GM23338 (cell line): ENCODE measurements around the gene TCEANC.

Experiments used
- EZH2 ChIP-seq: fragments of 200-600 bp; sonication (generic); IDR thresholded peaks from one replicate; pipeline ENCODE4 v1.8.0; 2017; ENCODE audit warnings: antibody characterized with exemption, mild to moderate bottlenecking, low read depth; ENCODE audit not compliant: unreplicated experiment
- EZH2phosphoT487 ChIP-seq: fragments of 200-600 bp; sonication (generic); IDR thresholded peaks from one replicate; pipeline ENCODE4 v1.8.1; 2018; ENCODE audit warnings: antibody characterized with exemption; ENCODE audit not compliant: unreplicated experiment
- JUNB ChIP-seq: IDR thresholded peaks from one replicate; pipeline ENCODE4 v1.6.1; 2016; ENCODE audit warnings: antibody characterized with exemption; ENCODE audit not compliant: unreplicated experiment
- POLR2AphosphoS5 ChIP-seq: IDR thresholded peaks from 2 replicates; pipeline ENCODE4 v1.6.1; 2016; ENCODE audit warnings: antibody characterized with exemption, low read depth
- STAT1 ChIP-seq: IDR thresholded peaks from one replicate; pipeline ENCODE4 v1.6.1; 2016; ENCODE audit warnings: antibody characterized with exemption; ENCODE audit not compliant: unreplicated experiment
- TF ChIP-seq, protein P1 (sequence below), 2 experiments: fragments of 200-600 bp in 1 of 2; sonication (generic) in 1 of 2; conservative IDR thresholded peaks; 2 replicates each; pipeline versions ENCODE4 v1.5.1 to v1.6.1; 2016 to 2017; ENCODE audit warnings: antibody characterized with exemption in 2 of 2, low read depth in 2 of 2, mild to moderate bottlenecking in 2 of 2, moderate library complexity in 1 of 2
- TF ChIP-seq, protein P2 (sequence below): IDR thresholded peaks from one replicate; pipeline ENCODE4 v1.6.1; 2018; ENCODE audit warnings: antibody characterized with exemption; ENCODE audit not compliant: unreplicated experiment
- TF ChIP-seq, protein P3 (sequence below): IDR thresholded peaks from 2 replicates; pipeline ENCODE4 v1.6.1; 2016; ENCODE audit warnings: antibody characterized with exemption

DNA sequence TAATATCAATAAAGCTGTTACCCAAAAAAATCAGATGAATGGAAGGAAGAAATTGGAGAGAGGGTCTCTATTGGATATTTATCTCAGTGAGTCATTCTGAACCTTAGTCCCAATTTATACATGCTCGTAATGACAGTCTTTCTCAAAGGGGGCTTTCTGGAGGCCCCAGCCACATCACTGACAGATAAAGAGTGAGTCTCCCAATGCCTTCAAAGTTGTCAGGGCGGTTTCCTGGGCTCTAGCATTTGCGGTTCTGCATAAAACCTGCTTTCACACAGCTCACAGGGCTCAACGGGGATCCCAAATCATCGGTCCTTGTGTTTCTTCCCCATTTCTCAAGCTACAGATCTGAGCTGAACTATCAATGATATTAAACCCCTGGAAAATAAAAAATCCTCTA lies 17.3 kb downstream of the TCEANC start:
- TF ChIP-seq, protein P1, sequence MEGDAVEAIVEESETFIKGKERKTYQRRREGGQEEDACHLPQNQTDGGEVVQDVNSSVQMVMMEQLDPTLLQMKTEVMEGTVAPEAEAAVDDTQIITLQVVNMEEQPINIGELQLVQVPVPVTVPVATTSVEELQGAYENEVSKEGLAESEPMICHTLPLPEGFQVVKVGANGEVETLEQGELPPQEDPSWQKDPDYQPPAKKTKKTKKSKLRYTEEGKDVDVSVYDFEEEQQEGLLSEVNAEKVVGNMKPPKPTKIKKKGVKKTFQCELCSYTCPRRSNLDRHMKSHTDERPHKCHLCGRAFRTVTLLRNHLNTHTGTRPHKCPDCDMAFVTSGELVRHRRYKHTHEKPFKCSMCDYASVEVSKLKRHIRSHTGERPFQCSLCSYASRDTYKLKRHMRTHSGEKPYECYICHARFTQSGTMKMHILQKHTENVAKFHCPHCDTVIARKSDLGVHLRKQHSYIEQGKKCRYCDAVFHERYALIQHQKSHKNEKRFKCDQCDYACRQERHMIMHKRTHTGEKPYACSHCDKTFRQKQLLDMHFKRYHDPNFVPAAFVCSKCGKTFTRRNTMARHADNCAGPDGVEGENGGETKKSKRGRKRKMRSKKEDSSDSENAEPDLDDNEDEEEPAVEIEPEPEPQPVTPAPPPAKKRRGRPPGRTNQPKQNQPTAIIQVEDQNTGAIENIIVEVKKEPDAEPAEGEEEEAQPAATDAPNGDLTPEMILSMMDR (conservative IDR thresholded peaks at IDR 0.05; ENCODE audit: low read depth in 2 of 2), result no peak
- TF ChIP-seq JUNB (no peak), POLR2AphosphoS5 (no peak), EZH2 (no peak), STAT1 (no peak), EZH2phosphoT487 (no peak)
- TF ChIP-seq, protein P2, sequence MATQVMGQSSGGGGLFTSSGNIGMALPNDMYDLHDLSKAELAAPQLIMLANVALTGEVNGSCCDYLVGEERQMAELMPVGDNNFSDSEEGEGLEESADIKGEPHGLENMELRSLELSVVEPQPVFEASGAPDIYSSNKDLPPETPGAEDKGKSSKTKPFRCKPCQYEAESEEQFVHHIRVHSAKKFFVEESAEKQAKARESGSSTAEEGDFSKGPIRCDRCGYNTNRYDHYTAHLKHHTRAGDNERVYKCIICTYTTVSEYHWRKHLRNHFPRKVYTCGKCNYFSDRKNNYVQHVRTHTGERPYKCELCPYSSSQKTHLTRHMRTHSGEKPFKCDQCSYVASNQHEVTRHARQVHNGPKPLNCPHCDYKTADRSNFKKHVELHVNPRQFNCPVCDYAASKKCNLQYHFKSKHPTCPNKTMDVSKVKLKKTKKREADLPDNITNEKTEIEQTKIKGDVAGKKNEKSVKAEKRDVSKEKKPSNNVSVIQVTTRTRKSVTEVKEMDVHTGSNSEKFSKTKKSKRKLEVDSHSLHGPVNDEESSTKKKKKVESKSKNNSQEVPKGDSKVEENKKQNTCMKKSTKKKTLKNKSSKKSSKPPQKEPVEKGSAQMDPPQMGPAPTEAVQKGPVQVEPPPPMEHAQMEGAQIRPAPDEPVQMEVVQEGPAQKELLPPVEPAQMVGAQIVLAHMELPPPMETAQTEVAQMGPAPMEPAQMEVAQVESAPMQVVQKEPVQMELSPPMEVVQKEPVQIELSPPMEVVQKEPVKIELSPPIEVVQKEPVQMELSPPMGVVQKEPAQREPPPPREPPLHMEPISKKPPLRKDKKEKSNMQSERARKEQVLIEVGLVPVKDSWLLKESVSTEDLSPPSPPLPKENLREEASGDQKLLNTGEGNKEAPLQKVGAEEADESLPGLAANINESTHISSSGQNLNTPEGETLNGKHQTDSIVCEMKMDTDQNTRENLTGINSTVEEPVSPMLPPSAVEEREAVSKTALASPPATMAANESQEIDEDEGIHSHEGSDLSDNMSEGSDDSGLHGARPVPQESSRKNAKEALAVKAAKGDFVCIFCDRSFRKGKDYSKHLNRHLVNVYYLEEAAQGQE, result no peak
- TF ChIP-seq, protein P3, sequence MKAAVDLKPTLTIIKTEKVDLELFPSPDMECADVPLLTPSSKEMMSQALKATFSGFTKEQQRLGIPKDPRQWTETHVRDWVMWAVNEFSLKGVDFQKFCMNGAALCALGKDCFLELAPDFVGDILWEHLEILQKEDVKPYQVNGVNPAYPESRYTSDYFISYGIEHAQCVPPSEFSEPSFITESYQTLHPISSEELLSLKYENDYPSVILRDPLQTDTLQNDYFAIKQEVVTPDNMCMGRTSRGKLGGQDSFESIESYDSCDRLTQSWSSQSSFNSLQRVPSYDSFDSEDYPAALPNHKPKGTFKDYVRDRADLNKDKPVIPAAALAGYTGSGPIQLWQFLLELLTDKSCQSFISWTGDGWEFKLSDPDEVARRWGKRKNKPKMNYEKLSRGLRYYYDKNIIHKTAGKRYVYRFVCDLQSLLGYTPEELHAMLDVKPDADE, result no peak
